ENCODE measurements around the gene SMYD3. TPM values are rescaled to one million over a fixed set of nuclear protein-coding genes. Genes with fewer than 3 reads are reported as not detected.

The SMYD3 gene
- total and polyA plus RNA-seq, 2 donors (not counting 1 experiment from before 2014, with no cell fraction given): 9.7 to 37.2 TPM

DNA sequence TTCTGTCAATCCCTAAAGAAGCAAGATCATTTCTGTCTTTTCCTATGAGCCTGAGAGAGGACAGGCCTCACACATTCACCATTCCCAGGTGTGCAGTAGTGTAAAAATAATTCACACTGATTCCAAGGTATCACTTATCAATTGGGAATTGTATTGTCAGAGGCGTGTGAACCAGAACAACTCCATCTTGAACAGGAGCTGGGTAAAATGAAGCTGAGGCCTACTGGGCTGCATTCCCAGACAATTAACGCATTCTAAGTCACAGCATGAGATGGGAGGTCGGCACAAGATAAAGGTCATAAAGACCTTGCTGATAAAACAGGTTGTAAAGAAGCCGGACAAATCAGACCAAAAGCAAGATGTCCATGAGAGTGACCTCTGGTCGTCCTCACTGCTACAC lies 239.2 kb downstream of the SMYD3 start:
- DNase-seq (no peak), ATAC-seq (ENCODE audit: low read depth) (no peak)
- CTCF ChIA-PET: no interaction called here
- H3K9me3 ChIP-seq (ENCODE audit: control extremely low read depth in 1 of 3, control insufficient read depth in 2 of 3, insufficient read depth in 1 of 3, low read length in 2 of 3): no peaks in the 10 kb centered on the region
- H3K27me3 ChIP-seq (replicated peaks in 1 of 4; ENCODE audit: control extremely low read depth in 1 of 4, control insufficient read depth in 3 of 4, insufficient read depth in 4 of 4, low read length in 3 of 4): no peaks in the 10 kb centered on the region
- no peak for TF ChIP-seq EZH2 (IDR thresholded peaks at IDR 0.05; ENCODE audit: borderline replicate concordance, insufficient read depth, low read depth, low read length, poor library complexity, severe bottlenecking)
- no peak for TF ChIP-seq CTCF (IDR thresholded peaks at IDR 0.05)
- Mint-ChIP-seq H3K27me3 (no peaks in the 10 kb centered on the region), H3K4me3 (no peak overlapping the region), H3K4me1 (no peaks in the 10 kb centered on the region), H3K9me3 (ENCODE audit: insufficient read depth) (no peaks in the 10 kb centered on the region), H3K27ac (no peak overlapping the region)
- intact Hi-C loops (cut with micrococcal nuclease): no loop called here
- POLR2A ChIA-PET: no interaction called here
- no peaks in the 10 kb centered on the region for H3K79me2 ChIP-seq (ENCODE audit: control insufficient read depth, insufficient read depth, low read length)
- no peak overlapping the region for H2AFZ ChIP-seq (ENCODE audit: insufficient read depth, low read depth, low read length, poor library complexity, severe bottlenecking)
- WGBS (ENCODE audit: insufficient coverage): 92% methylated on average over 2 of the region's 5 CpGs
- H3K9ac ChIP-seq (ENCODE audit: low read length): no peak overlapping the region
- H3K4me3 ChIP-seq (ENCODE audit: control extremely low read depth in 1 of 5, extremely low read depth in 1 of 5, insufficient read depth in 1 of 5, low read depth in 2 of 5, low read length in 4 of 5): no peak overlapping the region
- H3K4me2 ChIP-seq (replicated peaks; ENCODE audit: low read depth, low read length, poor library complexity, severe bottlenecking): no peak overlapping the region
- no peaks in the 10 kb centered on the region for H3K4me1 ChIP-seq (ENCODE audit: control insufficient read depth in 2 of 2, insufficient read depth in 2 of 2, low read length in 2 of 2)
- H3K36me3 ChIP-seq (replicated peaks in 1 of 2; ENCODE audit: control extremely low read depth in 1 of 2, control insufficient read depth in 1 of 2, extremely low read depth in 1 of 2, insufficient read depth in 2 of 2, low read length in 1 of 2): no peaks in the 10 kb centered on the region
- H3K27ac ChIP-seq (ENCODE audit: low read length in 2 of 2): no peak overlapping the region
- H4K20me1 ChIP-seq (ENCODE audit: control insufficient read depth, insufficient read depth, low read length, poor library complexity, severe bottlenecking): no peaks in the 10 kb centered on the region

GRCh38 chr1:246267426-246267825 lies 239.7 kb downstream of the SMYD3 start:
- H3K27me3 Mint-ChIP-seq: no peaks in the 10 kb centered on the region
- H3K27ac Mint-ChIP-seq: no peak overlapping the region
- TF ChIP-seq EZH2 (IDR thresholded peaks at IDR 0.05; ENCODE audit: borderline replicate concordance, insufficient read depth, low read depth, low read length, poor library complexity, severe bottlenecking) (no peak), CTCF (IDR thresholded peaks at IDR 0.05) (no peak)
- no peaks in the 10 kb centered on the region for H3K27me3 ChIP-seq (replicated peaks in 1 of 4; ENCODE audit: control extremely low read depth in 1 of 4, control insufficient read depth in 3 of 4, insufficient read depth in 4 of 4, low read length in 3 of 4)
- no peaks in the 10 kb centered on the region for H3K9me3 Mint-ChIP-seq (ENCODE audit: insufficient read depth)
- no peak overlapping the region for H3K4me3 Mint-ChIP-seq
- no peaks in the 10 kb centered on the region for H3K4me1 Mint-ChIP-seq
- no peak overlapping the region for H3K4me3 ChIP-seq (ENCODE audit: control extremely low read depth in 1 of 5, extremely low read depth in 1 of 5, insufficient read depth in 1 of 5, low read depth in 2 of 5, low read length in 4 of 5)
- ChIA-PET CTCF (no interaction called here), POLR2A (no interaction called here)
- no CpG with 5 or more reads among the region's 3 CpGs for WGBS (ENCODE audit: insufficient coverage)
- H3K27ac ChIP-seq (ENCODE audit: low read length in 2 of 2): no peak overlapping the region
- H3K79me2 ChIP-seq (ENCODE audit: control insufficient read depth, insufficient read depth, low read length): no peaks in the 10 kb centered on the region
- H3K4me2 ChIP-seq (replicated peaks; ENCODE audit: low read depth, low read length, poor library complexity, severe bottlenecking): no peak overlapping the region
- no peak for DNase-seq
- ATAC-seq (ENCODE audit: low read depth): no peak
- no peaks in the 10 kb centered on the region for H3K9me3 ChIP-seq (ENCODE audit: control extremely low read depth in 1 of 3, control insufficient read depth in 2 of 3, insufficient read depth in 1 of 3, low read length in 2 of 3)
- H3K36me3 ChIP-seq (replicated peaks in 1 of 2; ENCODE audit: control extremely low read depth in 1 of 2, control insufficient read depth in 1 of 2, extremely low read depth in 1 of 2, insufficient read depth in 2 of 2, low read length in 1 of 2): no peaks in the 10 kb centered on the region
- H2AFZ ChIP-seq (ENCODE audit: insufficient read depth, low read depth, low read length, poor library complexity, severe bottlenecking): no peak overlapping the region
- intact Hi-C loops (cut with micrococcal nuclease): no loop called here
- H3K9ac ChIP-seq (ENCODE audit: low read length): no peak overlapping the region
- no peaks in the 10 kb centered on the region for H4K20me1 ChIP-seq (ENCODE audit: control insufficient read depth, insufficient read depth, low read length, poor library complexity, severe bottlenecking)
- no peaks in the 10 kb centered on the region for H3K4me1 ChIP-seq (ENCODE audit: control insufficient read depth in 2 of 2, insufficient read depth in 2 of 2, low read length in 2 of 2)
